ENCODE data around the gene DDR2.

DNA sequence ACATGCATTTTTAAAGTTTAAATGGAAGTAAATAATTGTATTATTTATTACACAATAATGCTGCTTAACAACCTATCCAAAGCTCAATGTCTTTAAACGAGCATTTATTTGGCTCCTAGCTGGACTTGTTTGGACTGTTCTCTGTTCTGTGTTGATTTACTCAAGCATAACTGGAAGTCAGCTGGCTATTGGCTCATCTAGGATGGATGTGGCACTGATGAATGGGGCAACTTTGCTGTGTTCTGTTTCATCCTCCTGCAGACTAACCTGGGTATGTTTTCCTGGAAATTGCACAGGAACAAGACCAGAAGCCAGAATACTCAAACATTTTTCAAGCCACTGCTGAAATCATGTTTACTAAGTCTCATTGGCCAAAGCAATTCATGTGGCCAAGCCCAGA, 87.4 kb downstream of the DDR2 start:
- TF ChIP-seq RAD21 (conservative IDR thresholded peaks at IDR 0.05), result no peak
- TF ChIP-seq, protein P1, sequence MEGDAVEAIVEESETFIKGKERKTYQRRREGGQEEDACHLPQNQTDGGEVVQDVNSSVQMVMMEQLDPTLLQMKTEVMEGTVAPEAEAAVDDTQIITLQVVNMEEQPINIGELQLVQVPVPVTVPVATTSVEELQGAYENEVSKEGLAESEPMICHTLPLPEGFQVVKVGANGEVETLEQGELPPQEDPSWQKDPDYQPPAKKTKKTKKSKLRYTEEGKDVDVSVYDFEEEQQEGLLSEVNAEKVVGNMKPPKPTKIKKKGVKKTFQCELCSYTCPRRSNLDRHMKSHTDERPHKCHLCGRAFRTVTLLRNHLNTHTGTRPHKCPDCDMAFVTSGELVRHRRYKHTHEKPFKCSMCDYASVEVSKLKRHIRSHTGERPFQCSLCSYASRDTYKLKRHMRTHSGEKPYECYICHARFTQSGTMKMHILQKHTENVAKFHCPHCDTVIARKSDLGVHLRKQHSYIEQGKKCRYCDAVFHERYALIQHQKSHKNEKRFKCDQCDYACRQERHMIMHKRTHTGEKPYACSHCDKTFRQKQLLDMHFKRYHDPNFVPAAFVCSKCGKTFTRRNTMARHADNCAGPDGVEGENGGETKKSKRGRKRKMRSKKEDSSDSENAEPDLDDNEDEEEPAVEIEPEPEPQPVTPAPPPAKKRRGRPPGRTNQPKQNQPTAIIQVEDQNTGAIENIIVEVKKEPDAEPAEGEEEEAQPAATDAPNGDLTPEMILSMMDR (IDR thresholded peaks at IDR 0.05; ENCODE audit: poor library complexity, severe bottlenecking), result no peak
- no peak for TF ChIP-seq EZH2 (IDR thresholded peaks at IDR 0.05; ENCODE audit: borderline replicate concordance, insufficient read depth, low read length, poor library complexity, severe bottlenecking)
- no peak for TF ChIP-seq EP300 (conservative IDR thresholded peaks at IDR 0.05; ENCODE audit: poor library complexity, severe bottlenecking)
- TF ChIP-seq, protein P2, sequence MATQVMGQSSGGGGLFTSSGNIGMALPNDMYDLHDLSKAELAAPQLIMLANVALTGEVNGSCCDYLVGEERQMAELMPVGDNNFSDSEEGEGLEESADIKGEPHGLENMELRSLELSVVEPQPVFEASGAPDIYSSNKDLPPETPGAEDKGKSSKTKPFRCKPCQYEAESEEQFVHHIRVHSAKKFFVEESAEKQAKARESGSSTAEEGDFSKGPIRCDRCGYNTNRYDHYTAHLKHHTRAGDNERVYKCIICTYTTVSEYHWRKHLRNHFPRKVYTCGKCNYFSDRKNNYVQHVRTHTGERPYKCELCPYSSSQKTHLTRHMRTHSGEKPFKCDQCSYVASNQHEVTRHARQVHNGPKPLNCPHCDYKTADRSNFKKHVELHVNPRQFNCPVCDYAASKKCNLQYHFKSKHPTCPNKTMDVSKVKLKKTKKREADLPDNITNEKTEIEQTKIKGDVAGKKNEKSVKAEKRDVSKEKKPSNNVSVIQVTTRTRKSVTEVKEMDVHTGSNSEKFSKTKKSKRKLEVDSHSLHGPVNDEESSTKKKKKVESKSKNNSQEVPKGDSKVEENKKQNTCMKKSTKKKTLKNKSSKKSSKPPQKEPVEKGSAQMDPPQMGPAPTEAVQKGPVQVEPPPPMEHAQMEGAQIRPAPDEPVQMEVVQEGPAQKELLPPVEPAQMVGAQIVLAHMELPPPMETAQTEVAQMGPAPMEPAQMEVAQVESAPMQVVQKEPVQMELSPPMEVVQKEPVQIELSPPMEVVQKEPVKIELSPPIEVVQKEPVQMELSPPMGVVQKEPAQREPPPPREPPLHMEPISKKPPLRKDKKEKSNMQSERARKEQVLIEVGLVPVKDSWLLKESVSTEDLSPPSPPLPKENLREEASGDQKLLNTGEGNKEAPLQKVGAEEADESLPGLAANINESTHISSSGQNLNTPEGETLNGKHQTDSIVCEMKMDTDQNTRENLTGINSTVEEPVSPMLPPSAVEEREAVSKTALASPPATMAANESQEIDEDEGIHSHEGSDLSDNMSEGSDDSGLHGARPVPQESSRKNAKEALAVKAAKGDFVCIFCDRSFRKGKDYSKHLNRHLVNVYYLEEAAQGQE (IDR thresholded peaks at IDR 0.05; ENCODE audit: borderline replicate concordance), result no peak
- TF ChIP-seq POLR2AphosphoS5 (IDR thresholded peaks at IDR 0.05), result no peak
- TF ChIP-seq TAF1 (IDR thresholded peaks at IDR 0.05; ENCODE audit: low read depth), result no peak
- no peak for TF ChIP-seq SMC3 (conservative IDR thresholded peaks at IDR 0.05; ENCODE audit: poor library complexity)
